Uterus (tissue), 4 donors: ENCODE results near the gene OR2AT4. TPM values are rescaled to one million over a fixed set of nuclear protein-coding genes. Genes with fewer than 3 reads are reported as not detected.

Experiments used
- DNase-seq, 2 donors: peaks; one replicate each; pipeline ENCODE4 v3.0.0-alpha.2; 2019 to 2020
- H3K27ac ChIP-seq, 2 donors: fragments of 200-600 bp; sonication (generic); 1 replicate in 1 of 2; 2 replicates in 1 of 2; pipeline ENCODE4 v1.5.1; 2016 to 2018
- H3K27me3 ChIP-seq, 2 donors: fragments of 200-600 bp; sonication (generic); one replicate each; pipeline ENCODE4 v1.5.1; 2018 to 2019; ENCODE audit warnings: control low read depth in 1 of 2
- H3K36me3 ChIP-seq, 2 donors: fragments of 200-600 bp; sonication (generic); one replicate each; pipeline ENCODE4 v1.5.1; 2019; ENCODE audit warnings: control low read depth in 1 of 2
- H3K4me1 ChIP-seq, 2 donors: fragments of 200-600 bp; sonication (generic); one replicate each; pipeline ENCODE4 v1.5.1; 2018 to 2019; ENCODE audit warnings: control low read depth in 1 of 2
- H3K4me3 ChIP-seq, 2 donors: fragments of 200-600 bp; sonication (generic); 1 replicate in 1 of 2; 2 replicates in 1 of 2; pipeline ENCODE4 v1.5.1; 2018 to 2019; ENCODE audit warnings: mild to moderate bottlenecking in 1 of 2
- H3K9me3 ChIP-seq, 2 donors: fragments of 200-600 bp; sonication (generic); one replicate each; pipeline ENCODE4 v1.5.1; 2019; ENCODE audit warnings: control low read depth in 1 of 2
- CTCF ChIP-seq, 4 experiments: fragments of 200-600 bp in 2 of 4; fragments of 450-650 bp in 2 of 4; sonication (generic) in 2 of 4; IDR thresholded peaks; one replicate each; pipeline ENCODE4 v1.5.1; 2016 to 2019; ENCODE audit warnings: antibody characterized with exemption in 4 of 4, mild to moderate bottlenecking in 2 of 4, moderate library complexity in 1 of 4
- POLR2A ChIP-seq, 2 donors: fragments of 450-650 bp; IDR thresholded peaks; one replicate each; pipeline ENCODE4 v1.6.1; 2016; ENCODE audit warnings: antibody characterized with exemption in 2 of 2, mild to moderate bottlenecking in 1 of 2, moderate library complexity in 1 of 2
- intact Hi-C: fragments of 100-400 bp; cut with DNase I; formaldehyde crosslinking; loops from one replicate; pipeline ENCODE4 v1.15.1; 2023; ENCODE audit warnings: low total_unique reads
- total RNA-seq, 4 donors: library from RNA; depleted of rRNA in 3 of 4; stranded (reverse); fragments of >200 nt in 3 of 4; gene quantifications; one replicate each; pipeline versions ENCODE4 v1.1.0 to v1.2.4, GENCODE V29; 2014 to 2023
- donor health status: DM: yes; HTN: yes; CAD: no.

The OR2AT4 gene
- not detected for total RNA-seq

GRCh38 chr11:75096456-75097172 is at the start of gene OR2AT4:
OR2AT4 (minus strand) TSS chr11:75096876.
- intact Hi-C loops: no loop called here

DNA sequence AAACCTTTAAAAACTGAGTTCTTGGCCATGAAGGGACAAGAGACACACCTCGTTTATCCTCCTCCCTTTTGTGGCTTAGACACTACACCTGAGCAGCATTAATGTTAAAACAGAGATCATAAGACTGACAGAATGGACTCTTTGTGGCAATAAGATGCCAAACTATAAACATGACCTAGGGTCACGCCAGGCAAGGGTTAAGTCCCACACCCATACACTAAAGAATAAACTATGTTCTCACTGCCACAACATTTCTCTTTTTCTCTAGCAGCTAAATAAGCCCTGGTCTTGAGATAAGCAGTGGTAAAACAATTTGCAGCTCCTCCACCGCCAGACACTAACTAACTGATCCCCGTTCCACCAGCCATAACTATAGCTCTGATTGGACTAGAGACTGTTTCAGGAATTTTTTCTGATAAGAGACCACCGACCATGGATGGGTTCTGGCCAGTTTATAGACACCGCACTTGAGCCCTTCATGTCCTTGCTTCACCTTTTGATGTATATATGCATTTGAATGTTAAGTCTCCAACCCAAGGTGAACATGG is 49.4 kb upstream of the OR2AT4 start:
- no peaks in the 10 kb centered on the region for H3K9me3 ChIP-seq
- no peaks in the 10 kb centered on the region for H3K4me1 ChIP-seq
- intact Hi-C loops: no loop called here
- H3K36me3 ChIP-seq: no peaks in the 10 kb centered on the region
- no peak overlapping the region for H3K27ac ChIP-seq
- no peak for DNase-seq
- H3K27me3 ChIP-seq: no peaks in the 10 kb centered on the region
- H3K4me3 ChIP-seq: no peak overlapping the region
- TF ChIP-seq CTCF (IDR thresholded peaks at IDR 0.05): no peak
- no peak for TF ChIP-seq POLR2A (IDR thresholded peaks at IDR 0.05)

More at GRCh38 chr11:75096456-75097172, at the start of gene OR2AT4:
- no peak for TF ChIP-seq POLR2A (IDR thresholded peaks at IDR 0.05)
- no peak for TF ChIP-seq CTCF (IDR thresholded peaks at IDR 0.05)
- H3K36me3 ChIP-seq: no peaks in the 10 kb centered on the region
- no peak within 1 kb of the TSS for H3K4me3 ChIP-seq
- no peaks in the 10 kb centered on the region for H3K27me3 ChIP-seq
- no peaks in the 10 kb centered on the region for H3K4me1 ChIP-seq
- no peak within 1 kb of the TSS for H3K27ac ChIP-seq
- DNase-seq: no peak
- H3K9me3 ChIP-seq: no peaks in the 10 kb centered on the region

DNA sequence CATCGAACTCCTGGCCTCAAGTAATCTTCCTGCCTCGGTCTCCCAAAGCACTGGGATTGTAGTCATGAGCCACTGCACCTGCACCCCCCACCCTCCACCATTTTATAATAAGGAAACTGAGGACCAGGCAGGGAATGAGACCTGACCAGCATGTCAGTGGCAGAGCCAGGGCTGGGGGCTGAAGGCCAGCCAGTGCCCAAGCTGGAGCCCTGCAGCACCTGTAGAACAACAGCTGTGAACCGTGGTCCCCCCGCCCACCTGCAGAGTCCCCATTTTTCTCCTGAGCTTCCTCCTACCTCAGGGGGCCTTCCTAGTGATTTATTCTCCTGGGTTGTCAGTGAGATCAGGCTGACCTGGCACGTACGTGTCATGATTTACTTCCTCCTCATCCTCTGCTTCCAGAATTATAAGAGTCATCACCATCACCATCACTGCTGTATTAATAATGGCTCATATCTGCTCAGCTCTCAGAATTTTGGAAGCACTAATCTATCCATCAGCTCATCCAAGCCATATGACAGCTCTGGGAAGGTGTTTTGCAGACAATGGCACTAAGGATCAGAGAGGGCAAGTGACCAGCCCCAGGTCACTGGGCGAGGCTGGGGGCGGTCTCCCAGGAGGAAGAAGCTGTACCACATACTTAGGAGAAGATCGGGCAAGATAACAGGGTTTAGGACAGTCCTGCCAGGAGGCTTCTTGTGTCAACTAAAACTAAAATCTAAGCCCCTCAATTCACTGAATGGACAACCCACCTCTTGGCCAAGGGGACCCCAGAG is 48.7 kb upstream of the OR2AT4 start:
- H3K36me3 ChIP-seq: no peaks in the 10 kb centered on the region
- H3K27ac ChIP-seq: no peak overlapping the region
- H3K4me1 ChIP-seq: no peaks in the 10 kb centered on the region
- DNase-seq: no peak
- no peaks in the 10 kb centered on the region for H3K27me3 ChIP-seq
- no peak overlapping the region for H3K4me3 ChIP-seq
- intact Hi-C loops: no loop called here
- no peaks in the 10 kb centered on the region for H3K9me3 ChIP-seq
- TF ChIP-seq POLR2A (IDR thresholded peaks at IDR 0.05) (no peak), CTCF (IDR thresholded peaks at IDR 0.05) (no peak)

- intact Hi-C loops: loop anchor here (5.0 kb wide), 1 partner anchor 98 kb away; the partner anchor contains the start of gene TPBGL
- H3K4me3 ChIP-seq: no peak overlapping the region
- H3K36me3 ChIP-seq: no peaks in the 10 kb centered on the region
- DNase-seq: no peak
- no peak for TF ChIP-seq CTCF (IDR thresholded peaks at IDR 0.05)
- no peak for TF ChIP-seq POLR2A (IDR thresholded peaks at IDR 0.05)
- H3K27ac ChIP-seq: no peak overlapping the region
- no peaks in the 10 kb centered on the region for H3K9me3 ChIP-seq
- H3K4me1 ChIP-seq: no peaks in the 10 kb centered on the region
- no peaks in the 10 kb centered on the region for H3K27me3 ChIP-seq
These were observed 48.0 kb upstream of the OR2AT4 start for GRCh38 chr11:75144716-75145014.

DNA sequence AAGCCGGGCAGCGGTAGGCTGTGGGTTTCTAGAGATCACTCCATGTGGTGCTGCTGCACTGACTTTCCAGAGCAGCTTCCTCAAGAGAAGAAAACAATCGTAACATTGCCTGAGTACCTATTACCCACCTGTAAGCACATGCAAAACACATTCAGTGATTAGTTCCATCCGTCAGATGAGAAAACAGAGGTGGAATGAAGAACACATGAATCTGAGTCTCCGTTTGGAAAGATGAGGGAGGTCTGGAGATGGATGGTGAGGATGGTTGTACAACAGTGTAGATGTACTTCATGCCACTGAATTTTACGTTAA is 46.7 kb upstream of the OR2AT4 start:
- Histone ChIP-seq H3K27ac (peak overlapping the region in 1 of 2 donors; percentile 30), H3K27me3 (no peaks in the 10 kb centered on the region), H3K36me3 (no peaks in the 10 kb centered on the region), H3K9me3 (no peaks in the 10 kb centered on the region), H3K4me1 (no peaks in the 10 kb centered on the region), H3K4me3 (no peak overlapping the region)
- no peak for TF ChIP-seq CTCF (IDR thresholded peaks at IDR 0.05)
- TF ChIP-seq POLR2A (IDR thresholded peaks at IDR 0.05): no peak
- intact Hi-C loops: loop anchor here (5.0 kb wide), 1 partner anchor 99 kb away; the partner anchor contains the start of gene TPBGL
- no peak for DNase-seq
